DOHH2 (cell line): Measurements from ENCODE around the gene SHPK.

Experiments used
- H3F3A ChIP-seq: fragments of 200-600 bp; sonication (generic), shearing (Covaris generic); 2 replicates; pipeline ENCODE4 v1.6.0; 2016; ENCODE audit warnings: antibody characterized with exemption, mild to moderate bottlenecking; ENCODE audit not compliant: control insufficient read depth, insufficient read depth
- H3K27ac ChIP-seq: fragments of 200-600 bp; sonication (generic); 2 replicates; pipeline ENCODE4 v1.5.1; 2014; ENCODE audit warnings: low read depth, mild to moderate bottlenecking, low read length, moderate library complexity
- H3K27me3 ChIP-seq: fragments of 200-600 bp; sonication (generic); 2 replicates; pipeline ENCODE4 v1.6.1; 2014; ENCODE audit warnings: mild to moderate bottlenecking, low read length, mixed read lengths; ENCODE audit not compliant: control insufficient read depth
- H3K36me3 ChIP-seq: fragments of 200-600 bp; sonication (generic); 2 replicates; pipeline ENCODE4 v1.6.1; 2014; ENCODE audit warnings: mild to moderate bottlenecking, low read length, moderate library complexity, mixed read lengths; ENCODE audit not compliant: control insufficient read depth
- H3K4me1 ChIP-seq: fragments of 200-600 bp; sonication (generic); 2 replicates; pipeline ENCODE4 v1.6.1; 2014; ENCODE audit warnings: mild to moderate bottlenecking, low read length, mixed read lengths; ENCODE audit not compliant: control insufficient read depth
- H3K4me2 ChIP-seq: fragments of 200-600 bp; sonication (generic); 2 replicates; pipeline ENCODE4 v1.6.0; 2014; ENCODE audit warnings: mild to moderate bottlenecking, low read length, moderate library complexity
- H3K4me3 ChIP-seq: fragments of 200-600 bp; sonication (generic); 2 replicates; pipeline ENCODE4 v1.5.1; 2014; ENCODE audit warnings: mild to moderate bottlenecking, low read length, mixed read lengths
- H3K79me2 ChIP-seq: fragments of 200-600 bp; sonication (generic); 2 replicates; pipeline ENCODE4 v1.6.1; 2014; ENCODE audit warnings: mild to moderate bottlenecking, low read length, mixed read lengths; ENCODE audit not compliant: control insufficient read depth
- H3K9me2 ChIP-seq: fragments of 200-600 bp; sonication (generic); replicated peaks from 2 replicates; pipeline ENCODE4 v1.6.1; 2014; ENCODE audit warnings: mild to moderate bottlenecking, low read length, mixed read lengths; ENCODE audit not compliant: control insufficient read depth
- H3K9me3 ChIP-seq: fragments of 200-600 bp; sonication (generic); 2 replicates; pipeline ENCODE4 v1.6.1; 2014; ENCODE audit warnings: antibody characterized with exemption, low read length, mixed read lengths; ENCODE audit not compliant: control insufficient read depth, insufficient read depth
- H4K20me1 ChIP-seq: fragments of 200-600 bp; sonication (generic); 2 replicates; pipeline ENCODE4 v1.6.0; 2014; ENCODE audit warnings: low read depth, mild to moderate bottlenecking, antibody characterized with exemption, low read length, moderate library complexity; ENCODE audit not compliant: control insufficient read depth, insufficient read depth
- CTCF ChIP-seq: fragments of 200-600 bp; sonication (generic); IDR thresholded peaks from one replicate; pipeline ENCODE4 v1.5.1; 2014; ENCODE audit warnings: antibody characterized with exemption, mild to moderate bottlenecking, low read depth, low read length; ENCODE audit not compliant: poor library complexity, severe bottlenecking
- EZH2phosphoT487 ChIP-seq: fragments of 200-600 bp; sonication (generic); IDR thresholded peaks from 2 replicates; pipeline ENCODE4 v1.6.1; 2017; ENCODE audit warnings: borderline replicate concordance, mild to moderate bottlenecking, antibody characterized with exemption, low read length, moderate library complexity, mixed read lengths

The SHPK gene

GRCh38 chr17:3655766-3656165, 19.7 kb upstream of the SHPK start:
- Histone ChIP-seq H3K36me3 (no peaks in the 10 kb centered on the region), H3K4me1 (no peaks in the 10 kb centered on the region), H3K9me2 (no peaks in the 10 kb centered on the region), H3K27ac (no peak overlapping the region), H3F3A (no peaks in the 10 kb centered on the region), H3K4me3 (no peak overlapping the region), H4K20me1 (no peaks in the 10 kb centered on the region), H3K4me2 (no peak overlapping the region), H3K9me3 (no peaks in the 10 kb centered on the region), H3K79me2 (no peaks in the 10 kb centered on the region), H3K27me3 (no peaks in the 10 kb centered on the region)
- TF ChIP-seq CTCF (no peak), EZH2phosphoT487 (no peak)

- Histone ChIP-seq H3K4me1 (peaks cover 22% of the 10 kb centered on the region), H3K9me3 (no peaks in the 10 kb centered on the region), H3K4me2 (no peak overlapping the region), H3F3A (peaks cover 3% of the 10 kb centered on the region; the same call in 1 of the 2 replicates), H3K27ac (no peak overlapping the region), H3K4me3 (no peak overlapping the region), H3K36me3 (no peaks in the 10 kb centered on the region), H3K9me2 (no peaks in the 10 kb centered on the region), H3K27me3 (no peaks in the 10 kb centered on the region), H4K20me1 (no peaks in the 10 kb centered on the region), H3K79me2 (no peaks in the 10 kb centered on the region)
- TF ChIP-seq EZH2phosphoT487 (no peak), CTCF (peak; percentile 71)
Observed at GRCh38 chr17:3647769-3648555, 11.9 kb upstream of the SHPK start.

- H3K4me1 ChIP-seq = peaks cover 22% of the 10 kb centered on the region
- no peak overlapping the region for H3K27ac ChIP-seq
- H3K4me3 ChIP-seq = no peak overlapping the region
- H3K9me3 ChIP-seq = no peaks in the 10 kb centered on the region
- no peaks in the 10 kb centered on the region for H4K20me1 ChIP-seq
- H3K9me2 ChIP-seq = no peaks in the 10 kb centered on the region
- H3K36me3 ChIP-seq = no peaks in the 10 kb centered on the region
- peaks cover 3% of the 10 kb centered on the region; the same call in 1 of the 2 replicates for H3F3A ChIP-seq
- H3K79me2 ChIP-seq = no peaks in the 10 kb centered on the region
- TF ChIP-seq CTCF (no peak), EZH2phosphoT487 (no peak)
- H3K27me3 ChIP-seq = no peaks in the 10 kb centered on the region
- no peak overlapping the region for H3K4me2 ChIP-seq
Observed at GRCh38 chr17:3647251-3647650, 11.2 kb upstream of the SHPK start.
